Lower lobe of right lung (tissue), 2 donors: Measurements from ENCODE around the gene EVC2. TPM values are rescaled to one million over a fixed set of nuclear protein-coding genes. Genes with fewer than 3 reads are reported as not detected.

Source experiments
- ATAC-seq, 2 donors: fragments of 200-7000 bp; cut with Tn5 transposase; one replicate each; pipeline ENCODE4 v1.9.1; 2020 to 2022; ENCODE audit warnings: mild to moderate bottlenecking in 2 of 2, moderate library complexity in 2 of 2
- DNase-seq: peaks from one replicate; pipeline ENCODE4 v3.0.0-alpha.2; 2020
- H3K27ac ChIP-seq: fragments of 200-600 bp; one replicate; pipeline ENCODE4 v1.8.0; 2022
- H3K27me3 ChIP-seq: fragments of 200-600 bp; one replicate; pipeline ENCODE4 v1.8.0; 2022; ENCODE audit warnings: low read depth
- H3K36me3 ChIP-seq: fragments of 200-600 bp; one replicate; pipeline ENCODE4 v1.8.0; 2022; ENCODE audit warnings: mild to moderate bottlenecking
- H3K4me1 ChIP-seq: fragments of 200-600 bp; one replicate; pipeline ENCODE4 v1.8.0; 2022
- H3K4me3 ChIP-seq: fragments of 200-600 bp; one replicate; pipeline ENCODE4 v1.8.0; 2022; ENCODE audit warnings: mild to moderate bottlenecking
- H3K9me3 ChIP-seq: fragments of 200-600 bp; one replicate; pipeline ENCODE4 v1.8.0; 2022
- intact Hi-C: fragments of 100-400 bp; cut with DNase I; formaldehyde crosslinking; loops from one replicate; pipeline ENCODE4 v1.11.0; 2022
- total RNA-seq: library from RNA; stranded (reverse); fragmentation: NEBNext Ultra II Directional; extraction: Animal tissue kit (Norgen Biotek cat#: 25700); gene quantifications from one replicate; pipeline ENCODE4 v1.2.1, GENCODE V29; 2021
- TF ChIP-seq, protein P1 (sequence below): fragments of 200-600 bp; IDR thresholded peaks from one replicate; pipeline ENCODE4 v1.8.0; 2022; ENCODE audit warnings: antibody characterized with exemption, mild to moderate bottlenecking
- donor health status: DM: no; HTN: yes; CAD: no; lungs with severe emphysema.

The EVC2 gene
- total RNA-seq, 1 donor from 2014 or later = 4.9 TPM

DNA sequence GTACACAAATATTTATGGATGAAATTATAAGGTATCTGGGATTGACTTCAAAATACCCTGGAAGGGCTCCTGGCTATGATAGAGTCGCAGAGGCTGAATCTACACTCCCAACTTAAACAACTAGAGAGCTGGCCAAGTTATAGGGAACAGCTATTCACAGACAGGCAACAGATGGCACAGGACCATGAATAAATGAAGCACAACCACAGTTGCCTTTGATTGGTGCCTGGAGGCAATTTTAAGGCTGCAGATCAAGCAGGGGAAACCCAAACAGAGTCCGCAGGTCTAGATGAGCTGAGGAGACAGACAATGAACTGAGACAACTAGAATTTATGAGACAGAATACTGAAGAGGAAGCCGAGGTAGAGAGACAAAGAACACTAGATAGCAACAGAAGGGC, 155.9 kb downstream of the EVC2 start:
- ATAC-seq = no peak
- no peaks in the 10 kb centered on the region for H3K36me3 ChIP-seq
- no peak overlapping the region for H3K27ac ChIP-seq
- TF ChIP-seq, protein P1, sequence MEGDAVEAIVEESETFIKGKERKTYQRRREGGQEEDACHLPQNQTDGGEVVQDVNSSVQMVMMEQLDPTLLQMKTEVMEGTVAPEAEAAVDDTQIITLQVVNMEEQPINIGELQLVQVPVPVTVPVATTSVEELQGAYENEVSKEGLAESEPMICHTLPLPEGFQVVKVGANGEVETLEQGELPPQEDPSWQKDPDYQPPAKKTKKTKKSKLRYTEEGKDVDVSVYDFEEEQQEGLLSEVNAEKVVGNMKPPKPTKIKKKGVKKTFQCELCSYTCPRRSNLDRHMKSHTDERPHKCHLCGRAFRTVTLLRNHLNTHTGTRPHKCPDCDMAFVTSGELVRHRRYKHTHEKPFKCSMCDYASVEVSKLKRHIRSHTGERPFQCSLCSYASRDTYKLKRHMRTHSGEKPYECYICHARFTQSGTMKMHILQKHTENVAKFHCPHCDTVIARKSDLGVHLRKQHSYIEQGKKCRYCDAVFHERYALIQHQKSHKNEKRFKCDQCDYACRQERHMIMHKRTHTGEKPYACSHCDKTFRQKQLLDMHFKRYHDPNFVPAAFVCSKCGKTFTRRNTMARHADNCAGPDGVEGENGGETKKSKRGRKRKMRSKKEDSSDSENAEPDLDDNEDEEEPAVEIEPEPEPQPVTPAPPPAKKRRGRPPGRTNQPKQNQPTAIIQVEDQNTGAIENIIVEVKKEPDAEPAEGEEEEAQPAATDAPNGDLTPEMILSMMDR = no peak
- H3K4me3 ChIP-seq = no peak overlapping the region
- H3K27me3 ChIP-seq = no peaks in the 10 kb centered on the region
- no peak for DNase-seq
- H3K9me3 ChIP-seq = no peaks in the 10 kb centered on the region
- no peaks in the 10 kb centered on the region for H3K4me1 ChIP-seq
- intact Hi-C loops = no loop called here

DNA sequence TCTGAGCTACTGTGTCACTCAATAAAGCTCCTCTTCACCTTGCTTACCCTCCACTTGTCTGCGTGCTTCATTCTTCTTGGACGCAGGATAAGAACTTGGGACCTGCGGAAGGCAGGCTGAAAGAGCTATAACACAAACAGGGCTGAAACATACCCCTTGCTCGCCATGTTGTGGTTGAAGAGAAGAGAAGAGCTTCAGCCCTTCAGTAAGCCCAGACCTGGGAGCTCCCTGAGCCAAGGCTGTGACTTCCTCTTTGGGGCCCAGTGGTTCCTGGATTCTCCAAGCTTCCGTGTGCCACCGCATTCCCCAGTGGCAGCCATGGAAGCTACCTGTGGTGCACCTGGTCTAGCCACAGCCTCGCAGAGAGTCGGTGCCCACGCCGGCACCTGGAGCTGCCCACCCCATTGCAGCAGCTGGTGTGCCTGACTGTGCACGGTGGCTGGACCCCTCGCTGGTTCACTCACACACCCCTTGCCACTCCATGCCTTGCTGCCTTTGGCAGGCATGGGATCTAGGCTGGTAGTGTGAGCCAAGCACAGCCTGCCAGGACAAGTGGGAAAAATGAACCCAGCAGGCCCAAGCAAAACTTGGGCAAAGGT, 160.6 kb downstream of the EVC2 start:
- Histone ChIP-seq H3K4me1 (no peaks in the 10 kb centered on the region), H3K4me3 (no peak overlapping the region), H3K36me3 (no peaks in the 10 kb centered on the region), H3K27ac (no peak overlapping the region), H3K9me3 (no peaks in the 10 kb centered on the region), H3K27me3 (no peaks in the 10 kb centered on the region)
- ATAC-seq = no peak
- TF ChIP-seq, protein P1 = no peak
- intact Hi-C loops = no loop called here
- DNase-seq = no peak

DNA sequence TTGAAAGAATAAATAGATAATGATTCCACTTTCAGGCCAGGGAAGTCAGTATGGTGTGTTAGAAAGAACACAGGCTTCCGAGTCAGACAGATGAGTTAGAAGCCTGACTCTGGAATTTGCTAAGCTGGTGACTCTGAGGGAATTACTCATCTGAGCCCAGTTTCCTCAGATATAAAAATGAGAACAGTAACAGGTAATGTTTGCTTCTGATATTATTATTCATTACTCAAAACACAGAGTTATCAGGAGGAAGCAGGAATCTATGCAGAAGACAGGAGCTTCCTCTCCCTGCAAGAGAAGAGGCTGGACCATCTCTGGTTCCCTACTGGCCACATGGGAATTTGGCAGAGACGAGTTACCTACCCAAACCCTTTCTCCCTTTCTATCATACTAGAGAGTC, 163.1 kb downstream of the EVC2 start:
- Histone ChIP-seq H3K4me3 (no peak overlapping the region), H3K36me3 (no peaks in the 10 kb centered on the region), H3K9me3 (no peaks in the 10 kb centered on the region), H3K27me3 (no peaks in the 10 kb centered on the region), H3K4me1 (no peaks in the 10 kb centered on the region), H3K27ac (no peak overlapping the region)
- ATAC-seq (no peak), DNase-seq (no peak)
- intact Hi-C loops = no loop called here
- TF ChIP-seq, protein P1 = no peak

DNA sequence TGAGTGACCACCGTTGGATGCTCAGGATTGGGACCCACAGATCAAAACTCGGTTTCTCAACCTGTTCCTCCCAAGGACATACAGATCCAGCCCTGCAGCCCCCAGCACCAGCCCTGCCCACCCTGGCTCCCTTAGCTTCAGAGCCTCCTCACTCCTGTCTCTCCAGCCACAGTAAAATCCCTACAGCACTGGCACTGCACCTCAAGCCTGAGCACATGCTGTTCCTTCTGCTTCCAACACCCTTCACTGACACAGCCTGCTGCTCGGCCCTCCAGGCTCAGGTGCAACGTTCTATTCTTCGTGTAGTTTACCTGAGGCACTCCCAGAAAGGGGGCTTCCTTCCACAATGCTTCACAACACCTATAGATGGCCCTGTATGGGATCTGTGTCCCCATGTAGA, 163.6 kb downstream of the EVC2 start:
- ATAC-seq = no peak
- intact Hi-C loops = no loop called here

DNA sequence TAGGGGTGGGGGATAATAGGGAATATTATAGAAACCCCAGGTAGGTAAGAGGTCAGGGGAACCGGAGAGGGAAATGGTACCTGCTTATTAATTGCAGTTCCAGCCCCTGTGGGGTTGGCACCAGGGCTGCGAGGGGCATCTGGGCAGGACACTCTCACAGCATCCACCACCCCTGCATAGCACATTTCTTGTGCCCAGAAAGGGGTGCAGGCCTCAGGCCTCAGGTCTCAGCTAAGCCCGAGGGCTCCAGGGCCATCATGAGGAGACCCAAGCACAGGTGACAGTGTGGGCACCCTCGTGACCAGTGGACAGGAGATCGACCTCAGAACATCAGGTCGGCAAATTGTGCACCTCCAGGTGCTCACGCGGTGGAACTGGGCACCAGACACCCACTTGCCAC, 164.7 kb downstream of the EVC2 start:
- DNase-seq = no peak
- no peak for ATAC-seq
- TF ChIP-seq, protein P1 = no peak

More for the DNA sequence above, 163.6 kb downstream of the EVC2 start:
- H3K9me3 ChIP-seq = no peaks in the 10 kb centered on the region
- TF ChIP-seq, protein P1 = no peak
- H3K36me3 ChIP-seq = no peaks in the 10 kb centered on the region
- DNase-seq = no peak
- no peak overlapping the region for H3K27ac ChIP-seq
- no peaks in the 10 kb centered on the region for H3K27me3 ChIP-seq
- H3K4me3 ChIP-seq = no peak overlapping the region
- H3K4me1 ChIP-seq = no peaks in the 10 kb centered on the region

DNA sequence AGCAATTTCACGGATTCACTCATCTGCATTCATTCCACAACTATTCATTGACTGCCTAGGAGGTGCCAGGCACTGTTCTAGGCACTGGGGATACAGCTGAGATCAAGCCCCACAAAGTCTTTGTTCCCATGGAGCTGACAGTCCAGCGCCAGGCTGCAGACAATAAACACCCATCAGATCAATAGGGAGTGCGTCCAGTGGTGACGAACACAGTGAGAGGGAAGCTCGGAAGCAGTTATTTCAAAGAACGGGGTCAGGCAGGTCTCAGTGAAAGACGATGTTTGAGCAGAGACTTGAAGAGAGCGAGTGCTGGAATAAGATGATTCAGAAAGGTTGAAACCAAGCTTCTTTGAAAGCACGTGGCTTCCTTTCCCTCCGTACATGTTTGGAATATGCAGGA, 167.2 kb downstream of the EVC2 start:
- no peak overlapping the region for H3K4me3 ChIP-seq
- no peak overlapping the region for H3K27ac ChIP-seq
- no peaks in the 10 kb centered on the region for H3K27me3 ChIP-seq
- H3K36me3 ChIP-seq = no peaks in the 10 kb centered on the region
- H3K9me3 ChIP-seq = no peaks in the 10 kb centered on the region
- TF ChIP-seq, protein P1 = no peak
- H3K4me1 ChIP-seq = no peaks in the 10 kb centered on the region
- ATAC-seq (no peak), DNase-seq (no peak)
- intact Hi-C loops = no loop called here

More for the DNA sequence above, 164.7 kb downstream of the EVC2 start:
- Histone ChIP-seq H3K27ac (no peak overlapping the region), H3K4me3 (no peak overlapping the region), H3K4me1 (no peaks in the 10 kb centered on the region), H3K9me3 (no peaks in the 10 kb centered on the region), H3K36me3 (no peaks in the 10 kb centered on the region), H3K27me3 (no peaks in the 10 kb centered on the region)
- intact Hi-C loops = no loop called here
